GM23338 (cell line): ENCODE data around the gene FMN2. TPM values are rescaled to one million over a fixed set of nuclear protein-coding genes. Genes with fewer than 3 reads are reported as not detected.

Experiments used
- ATAC-seq: fragments of 200-7000 bp; cut with Tn5 transposase; 3 replicates; pipeline ENCODE4 v1.9.1; 2020
- DNase-seq: peaks from one replicate; pipeline ENCODE4 v3.0.0-alpha.2; 2015; ENCODE audit warnings: low spot score
- H2AFZ ChIP-seq: fragments of 200-600 bp; sonication (generic); 2 replicates; pipeline ENCODE4 v1.8.0; 2016; ENCODE audit warnings: antibody characterized with exemption, mild to moderate bottlenecking, moderate library complexity
- H3F3A ChIP-seq: fragments of 200-600 bp; sonication (generic); replicated peaks from 2 replicates; pipeline ENCODE4 v1.8.0; 2017; ENCODE audit warnings: antibody characterized with exemption, mixed run types, low read depth
- H3K27ac ChIP-seq: fragments of 200-600 bp; sonication (generic); 2 replicates; pipeline ENCODE4 v1.6.1; 2016; ENCODE audit warnings: low read depth
- H3K27me3 ChIP-seq: fragments of 200-600 bp; sonication (generic); 2 replicates; pipeline ENCODE4 v1.8.0; 2016; ENCODE audit warnings: mild to moderate bottlenecking, mixed run types, moderate library complexity; ENCODE audit not compliant: insufficient read depth
- H3K36me3 ChIP-seq: fragments of 200-600 bp; sonication (generic); 2 replicates; pipeline ENCODE4 v1.8.0; 2016; ENCODE audit warnings: mild to moderate bottlenecking; ENCODE audit not compliant: insufficient read depth
- H3K4me1 ChIP-seq: fragments of 200-600 bp; sonication (generic); 2 replicates; pipeline ENCODE4 v1.8.0; 2016; ENCODE audit warnings: mild to moderate bottlenecking, moderate library complexity; ENCODE audit not compliant: insufficient read depth
- H3K4me2 ChIP-seq: fragments of 200-600 bp; sonication (generic); 2 replicates; pipeline ENCODE4 v1.7.1; 2017; ENCODE audit warnings: mixed run types
- H3K4me3 ChIP-seq: fragments of 200-600 bp; sonication (generic); 2 replicates; pipeline ENCODE4 v1.6.1; 2016; ENCODE audit warnings: mixed run types
- H3K79me2 ChIP-seq: fragments of 200-600 bp; sonication (generic); replicated peaks from 2 replicates; pipeline ENCODE4 v1.8.0; 2017; ENCODE audit warnings: mild to moderate bottlenecking; ENCODE audit not compliant: insufficient read depth
- H3K9me2 ChIP-seq: fragments of 200-600 bp; sonication (generic); 2 replicates; pipeline ENCODE4 v1.8.0; 2017; ENCODE audit not compliant: insufficient read depth
- H4K20me1 ChIP-seq: fragments of 200-600 bp; sonication (generic); replicated peaks from 2 replicates; pipeline ENCODE4 v1.8.0; 2017; ENCODE audit warnings: mild to moderate bottlenecking; ENCODE audit not compliant: insufficient read depth
- H3K27ac Mint-ChIP-seq: 2 replicates; pipeline ENCODE4 v1.8.0; 2020; ENCODE audit warnings: inconsistent platforms, mild to moderate bottlenecking, moderate library complexity, mixed read lengths
- H3K27me3 Mint-ChIP-seq: 3 replicates; pipeline ENCODE4 v1.8.0; 2022; ENCODE audit warnings: low read depth, mild to moderate bottlenecking, moderate library complexity, mixed read lengths, inconsistent platforms; ENCODE audit not compliant: insufficient read depth, poor library complexity
- H3K36me3 Mint-ChIP-seq: 3 replicates; pipeline ENCODE4 v1.8.0; 2021; ENCODE audit warnings: low read depth, mild to moderate bottlenecking, inconsistent platforms, moderate library complexity, mixed read lengths
- H3K4me1 Mint-ChIP-seq: 3 replicates; pipeline ENCODE4 v1.8.0; 2020; ENCODE audit warnings: mild to moderate bottlenecking, inconsistent platforms, mixed read lengths
- H3K4me3 Mint-ChIP-seq: 3 replicates; pipeline ENCODE4 v1.8.0; 2021; ENCODE audit warnings: moderate library complexity, mild to moderate bottlenecking, inconsistent platforms, mixed read lengths
- H3K9me3 Mint-ChIP-seq: 3 replicates; pipeline ENCODE4 v1.8.0; 2020; ENCODE audit warnings: moderate library complexity, mild to moderate bottlenecking, inconsistent platforms, mixed read lengths
- CREB1 ChIP-seq: fragments of 250-450 bp; sonication (Bioruptor Pico); IDR thresholded peaks from 2 replicates; pipeline ENCODE4 v1.5.0; 2020; ENCODE audit warnings: low read depth, mild to moderate bottlenecking, moderate library complexity
- CTCF ChIP-seq, 2 experiments: fragments of 200-600 bp in 1 of 2; sonication (generic) in 1 of 2; conservative IDR thresholded peaks; 2 replicates each; pipeline versions ENCODE4 v1.5.1 to v1.6.1; 2016 to 2017; ENCODE audit warnings: antibody characterized with exemption in 2 of 2, low read depth in 2 of 2, mild to moderate bottlenecking in 2 of 2, moderate library complexity in 1 of 2
- ETS1 ChIP-seq: IDR thresholded peaks from 2 replicates; pipeline ENCODE4 v1.6.1; 2016; ENCODE audit warnings: antibody characterized with exemption
- EZH2 ChIP-seq: fragments of 200-600 bp; sonication (generic); IDR thresholded peaks from one replicate; pipeline ENCODE4 v1.8.0; 2017; ENCODE audit warnings: antibody characterized with exemption, mild to moderate bottlenecking, low read depth; ENCODE audit not compliant: unreplicated experiment
- EZH2phosphoT487 ChIP-seq: fragments of 200-600 bp; sonication (generic); IDR thresholded peaks from one replicate; pipeline ENCODE4 v1.8.1; 2018; ENCODE audit warnings: antibody characterized with exemption; ENCODE audit not compliant: unreplicated experiment
- JUNB ChIP-seq: IDR thresholded peaks from one replicate; pipeline ENCODE4 v1.6.1; 2016; ENCODE audit warnings: antibody characterized with exemption; ENCODE audit not compliant: unreplicated experiment
- NANOG ChIP-seq: IDR thresholded peaks from 2 replicates; pipeline ENCODE4 v1.6.1; 2016; ENCODE audit warnings: antibody characterized with exemption, borderline replicate concordance
- POLR2AphosphoS5 ChIP-seq: IDR thresholded peaks from 2 replicates; pipeline ENCODE4 v1.6.1; 2016; ENCODE audit warnings: antibody characterized with exemption, low read depth
- REST ChIP-seq: IDR thresholded peaks from one replicate; pipeline ENCODE4 v1.6.1; 2018; ENCODE audit warnings: antibody characterized with exemption; ENCODE audit not compliant: unreplicated experiment
- STAT1 ChIP-seq: IDR thresholded peaks from one replicate; pipeline ENCODE4 v1.6.1; 2016; ENCODE audit warnings: antibody characterized with exemption; ENCODE audit not compliant: unreplicated experiment
- ZNF114 ChIP-seq: fragments of 250-450 bp; sonication (Bioruptor Pico); IDR thresholded peaks from 2 replicates; pipeline ENCODE4 v1.5.0; 2020; ENCODE audit warnings: mild to moderate bottlenecking, moderate library complexity
- ZNF331 ChIP-seq: fragments of 250-450 bp; sonication (Bioruptor Pico); IDR thresholded peaks from 2 replicates; pipeline ENCODE4 v1.5.0; 2020; ENCODE audit warnings: low read depth, mild to moderate bottlenecking, moderate library complexity
- ZNF462 ChIP-seq: fragments of 250-450 bp; sonication (Bioruptor Pico); IDR thresholded peaks from 2 replicates; pipeline ENCODE4 v1.5.0; 2020; ENCODE audit warnings: mild to moderate bottlenecking, moderate library complexity
- polyA plus RNA-seq: library from polyadenylated mRNA; unstranded; fragments of >200 nt; fragmentation: Nextera tagmentation; extraction: Ambion mirVana; gene quantifications from 2 replicates; pipeline ENCODE4 v1.2.1, GENCODE V29; 2016
- total RNA-seq: library from RNA; depleted of rRNA; stranded (reverse); fragments of >200 nt; shearing (Covaris generic); gene quantifications from 2 replicates; pipeline ENCODE4 v1.2.3, GENCODE V29; 2014

The FMN2 gene
- total and polyA plus RNA-seq, 2 experiments from 2014 or later: 1.5 to 2.5 TPM

GRCh38 chr1:240441669-240442068 lies 350.0 kb downstream of the FMN2 start:
- Mint-ChIP-seq H3K27me3 (no peaks in the 10 kb centered on the region), H3K9me3 (no peaks in the 10 kb centered on the region), H3K4me3 (no peak overlapping the region), H3K4me1 (no peaks in the 10 kb centered on the region), H3K36me3 (no peaks in the 10 kb centered on the region), H3K27ac (no peak overlapping the region)
- Histone ChIP-seq H3K4me1 (no peaks in the 10 kb centered on the region), H2AFZ (no peak overlapping the region), H3K4me2 (no peak overlapping the region), H3K36me3 (no peaks in the 10 kb centered on the region), H3K9me2 (no peaks in the 10 kb centered on the region), H3K79me2 (no peaks in the 10 kb centered on the region), H3K4me3 (no peak overlapping the region), H4K20me1 (no peaks in the 10 kb centered on the region), H3F3A (no peaks in the 10 kb centered on the region), H3K27ac (no peak overlapping the region), H3K27me3 (no peaks in the 10 kb centered on the region)
- DNase-seq: no peak
- no peak for TF ChIP-seq ZNF462 (CRISPR knock-in tag)
- TF ChIP-seq REST: no peak
- no peak for TF ChIP-seq JUNB
- TF ChIP-seq EZH2: no peak
- TF ChIP-seq ZNF114 (CRISPR knock-in tag): no peak
- no peak for TF ChIP-seq ETS1
- TF ChIP-seq POLR2AphosphoS5: no peak
- TF ChIP-seq STAT1: no peak
- no peak for TF ChIP-seq EZH2phosphoT487
- TF ChIP-seq NANOG: no peak
- no peak for TF ChIP-seq CREB1 (CRISPR knock-in tag)
- TF ChIP-seq ZNF331 (CRISPR knock-in tag): no peak
- TF ChIP-seq CTCF (conservative IDR thresholded peaks at IDR 0.05; ENCODE audit: low read depth in 2 of 2): no peak
- ATAC-seq: no peak
